ENCODE results near the gene TMEM212. TPM values are rescaled to one million over a fixed set of nuclear protein-coding genes. Genes with fewer than 3 reads are reported as not detected.

The TMEM212 gene
- total RNA-seq, 1 experiment from 2014 or later = not detected

- Histone ChIP-seq H4K5ac (ENCODE audit: insufficient read length, low read depth, low read length) (no peak overlapping the region), H3T11ph (ENCODE audit: low read length) (no peak overlapping the region), H2BK5ac (ENCODE audit: insufficient read length, low read length) (no peak overlapping the region), H4K8ac (replicated peaks; ENCODE audit: insufficient read length, low read depth, low read length) (no peak overlapping the region), H3K79me1 (ENCODE audit: insufficient read depth, low read depth, low read length, poor library complexity, severe bottlenecking) (no peaks in the 10 kb centered on the region), H3K14ac (ENCODE audit: insufficient read depth, low read length) (no peak overlapping the region), H3K27me3 (ENCODE audit: insufficient read depth, low read length) (no peaks in the 10 kb centered on the region), H3K4me2 (ENCODE audit: insufficient read depth, insufficient read length, low read length) (no peak overlapping the region), H2AK5ac (ENCODE audit: insufficient read length, low read length) (no peak overlapping the region), H3K27ac (ENCODE audit: insufficient read length, low read depth, low read length) (no peak overlapping the region), H3K4ac (ENCODE audit: low read depth, low read length) (no peak overlapping the region), H3K79me2 (ENCODE audit: insufficient read depth, low read length) (no peaks in the 10 kb centered on the region), H3K9me3 (ENCODE audit: control insufficient read depth, low read depth, low read length) (no peaks in the 10 kb centered on the region), H2BK12ac (ENCODE audit: insufficient read length, low read depth, low read length) (no peak overlapping the region), H3K9ac (ENCODE audit: extremely low read depth, insufficient read length, low read length) (no peak overlapping the region), H3K56ac (ENCODE audit: insufficient read length, low read depth, low read length) (no peak overlapping the region), H3K4me1 (ENCODE audit: insufficient read depth, low read length) (peaks cover 10% of the 10 kb centered on the region; the same call in 1 of the 2 replicates), H3K23me2 (ENCODE audit: insufficient read length, low read depth, low read length, poor library complexity, severe bottlenecking) (no peaks in the 10 kb centered on the region), H2BK15ac (ENCODE audit: low read depth, low read length) (no peak overlapping the region), H3K23ac (ENCODE audit: insufficient read length, low read depth, low read length) (no peak overlapping the region), H4K91ac (ENCODE audit: insufficient read length, low read depth, low read length) (no peak overlapping the region), H2AFZ (ENCODE audit: low read length) (no peak overlapping the region), H2BK20ac (ENCODE audit: low read depth, low read length, poor library complexity, severe bottlenecking) (no peak overlapping the region), H2BK120ac (ENCODE audit: low read depth, low read length, poor library complexity, severe bottlenecking) (no peak overlapping the region), H3K18ac (ENCODE audit: insufficient read length, low read depth, low read length) (no peak overlapping the region), H4K20me1 (ENCODE audit: control insufficient read depth, insufficient read depth, insufficient read length) (no peaks in the 10 kb centered on the region)
- H3K36me3 Mint-ChIP-seq (ENCODE audit: insufficient read depth in 1 of 3, low read depth in 3 of 3) = no peaks in the 10 kb centered on the region
- H3K27ac Mint-ChIP-seq = no peak overlapping the region
- H3K27me3 Mint-ChIP-seq (ENCODE audit: low read depth) = peaks cover 2% of the 10 kb centered on the region; the same call in 1 of the 2 replicates
- DNase-seq = no peak
- H3K9me3 Mint-ChIP-seq = no peaks in the 10 kb centered on the region
- WGBS (ENCODE audit: extremely low coverage, insufficient read length, low lambda C conversion rate) = no CpG with 5 or more reads among the region's 6 CpGs
- H3K4me1 Mint-ChIP-seq = peaks cover 20 to 23% of the 10 kb centered on the region in 2 experiments
- no peak overlapping the region for H3K4me3 Mint-ChIP-seq
- no peak for TF ChIP-seq CTCF (conservative IDR thresholded peaks at IDR 0.05)
These were observed 19.0 kb upstream of the TMEM212 start for GRCh38 chr3:171824116-171824515.

All from H9 (cell line).